GM12878 (cell line): ENCODE measurements around the gene MARCKSL1. TPM values are rescaled to one million over a fixed set of nuclear protein-coding genes. Genes with fewer than 3 reads are reported as not detected.

Source experiments
- ATF2 ChIP-seq: IDR thresholded peaks from 2 replicates; pipeline ENCODE4 v1.6.1; 2012; ENCODE audit warnings: low read length, inconsistent platforms
- ATF7 ChIP-seq: fragments of 450-650 bp; IDR thresholded peaks from 2 replicates; pipeline ENCODE4 v1.6.1; 2016; ENCODE audit warnings: low read depth, mild to moderate bottlenecking
- BCLAF1 ChIP-seq: fragments of 450-650 bp; IDR thresholded peaks from 2 replicates; pipeline ENCODE4 v1.6.1; 2017; ENCODE audit warnings: antibody characterized with exemption, mild to moderate bottlenecking, moderate library complexity
- BHLHE40 ChIP-seq, 2 experiments: fragments of 450-650 bp in 1 of 2; IDR thresholded peaks; 2 replicates each; pipeline ENCODE4 v1.6.1; 2011 to 2017; ENCODE audit warnings: low read depth in 2 of 2, borderline replicate concordance in 1 of 2, improper control_type of control experiment in 1 of 2, low read length in 1 of 2, mild to moderate bottlenecking in 1 of 2
- CREB1 ChIP-seq: IDR thresholded peaks from 2 replicates; pipeline ENCODE4 v1.6.1; 2012; ENCODE audit warnings: low read depth, mild to moderate bottlenecking, inconsistent platforms
- CREM ChIP-seq: IDR thresholded peaks from 2 replicates; pipeline ENCODE4 v1.6.1; 2014; ENCODE audit warnings: antibody characterized with exemption, low read depth
- DPF2 ChIP-seq: fragments of 450-650 bp; IDR thresholded peaks from 2 replicates; pipeline ENCODE4 v1.6.1; 2017; ENCODE audit warnings: mild to moderate bottlenecking
- HDAC6 ChIP-seq: fragments of 200-600 bp; sonication (generic); IDR thresholded peaks from one replicate; pipeline ENCODE4 v1.8.0; 2017; ENCODE audit warnings: antibody characterized with exemption; ENCODE audit not compliant: unreplicated experiment
- HDGF ChIP-seq: fragments of 450-650 bp; IDR thresholded peaks from 2 replicates; pipeline ENCODE4 v1.6.1; 2016; ENCODE audit warnings: antibody characterized with exemption
- JUNB ChIP-seq: IDR thresholded peaks from 2 replicates; pipeline ENCODE4 v1.6.1; 2016; ENCODE audit warnings: antibody characterized with exemption, mild to moderate bottlenecking
- MAX ChIP-seq: IDR thresholded peaks from 2 replicates; pipeline ENCODE4 v1.6.1; 2012; ENCODE audit warnings: low read depth, low read length, improper control_type of control experiment
- NBN ChIP-seq: fragments of 450-650 bp; IDR thresholded peaks from 2 replicates; pipeline ENCODE4 v1.6.1; 2016
- NFYB ChIP-seq: IDR thresholded peaks from 2 replicates; pipeline ENCODE4 v1.6.1; 2011; ENCODE audit warnings: low read depth, mild to moderate bottlenecking, low read length, improper control_type of control experiment, moderate library complexity; ENCODE audit not compliant: insufficient read depth
- NR2C2 ChIP-seq: IDR thresholded peaks from 2 replicates; pipeline ENCODE4 v1.6.1; 2011; ENCODE audit warnings: borderline replicate concordance, low read depth; ENCODE audit not compliant: control insufficient read depth, insufficient read length
- RELA ChIP-seq: fragments of 450-650 bp; IDR thresholded peaks from 2 replicates; pipeline ENCODE4 v1.8.0; 2014; ENCODE audit warnings: borderline replicate concordance; ENCODE audit not compliant: partially characterized antibody
- SP1 ChIP-seq: IDR thresholded peaks from one replicate; pipeline ENCODE4 v1.6.1; 2011; ENCODE audit warnings: low read depth, low read length
- SPI1 ChIP-seq: IDR thresholded peaks from 2 replicates; pipeline ENCODE4 v1.6.1; 2011; ENCODE audit warnings: low read depth, mild to moderate bottlenecking, low read length, moderate library complexity, borderline replicate concordance; ENCODE audit not compliant: insufficient read depth
- ZBTB33 ChIP-seq: fragments of 450-650 bp; IDR thresholded peaks from 2 replicates; pipeline ENCODE4 v1.6.1; 2017; ENCODE audit warnings: mild to moderate bottlenecking
- ZNF24 ChIP-seq: fragments of 450-650 bp; IDR thresholded peaks from 2 replicates; pipeline ENCODE4 v1.6.1; 2017; ENCODE audit warnings: antibody characterized with exemption, mild to moderate bottlenecking
- polyA plus RNA-seq, 11 experiments: library from polyadenylated mRNA; depleted of rRNA in 4 of 11; unstranded in 6 of 11; stranded (reverse) in 5 of 11; fragments of >200 nt; fragmentation: Nextera tagmentation in 4 of 11; fragmentation: Illumina TruSeq in 1 of 11; extraction: Ambion mirVana in 4 of 11; extraction: Trizol in 1 of 11; gene quantifications; 1 replicate in 1 of 11; 2 replicates in 10 of 11; pipeline versions ENCODE4 v1.2.1 to v1.2.3, GENCODE V29; 2011 to 2016; ENCODE audit warnings: inconsistent platforms in 2 of 11, missing spikeins in 2 of 11, low read depth in 1 of 11
- total RNA-seq, 4 experiments: library from RNA; depleted of rRNA in 3 of 4; stranded (reverse); fragments of >200 nt in 3 of 4; fragmentation: Illumina TruSeq in 1 of 4; extraction: Trizol in 1 of 4; gene quantifications; 2 replicates each; pipeline versions ENCODE4 v1.2.1 to v1.2.3, GENCODE V29; 2013 to 2021
- TF ChIP-seq, protein P1 (sequence below): IDR thresholded peaks from 2 replicates; pipeline ENCODE4 v1.6.1; 2011; ENCODE audit warnings: borderline replicate concordance, low read depth, mild to moderate bottlenecking, moderate library complexity, mixed read lengths, low read length; ENCODE audit not compliant: insufficient read depth; ENCODE audit errors: extremely low read length

The MARCKSL1 gene
- total and polyA plus RNA-seq, 10 of the 15 experiments (the other 5 are each of a cell fraction or from before 2014, with no cell fraction given): 14.5 to 225 (median 158) TPM

GRCh38 chr1:32339363-32339978 is 3.4 kb upstream of the MARCKSL1 start (continued):
- TF ChIP-seq ZBTB33: no peak
- no peak for TF ChIP-seq MAX
- TF ChIP-seq DPF2: peak; percentile 46; the same call in 1 of the 2 replicates
- TF ChIP-seq CREB1: 0 out of 2 replicates have a peak, but pooled peaks have one; percentile 23
- TF ChIP-seq JUNB: peak; percentile 36; the same call in 1 of the 2 replicates
- no peak for TF ChIP-seq ATF2
- TF ChIP-seq HDGF: peak; percentile 70; the same call in 1 of the 2 replicates
- no peak for TF ChIP-seq SP1
- TF ChIP-seq CREM: peak; percentile 49; the same call in 1 of the 2 replicates
- TF ChIP-seq NFYB: no peak
- TF ChIP-seq ZNF24: no peak
- TF ChIP-seq, protein P1, sequence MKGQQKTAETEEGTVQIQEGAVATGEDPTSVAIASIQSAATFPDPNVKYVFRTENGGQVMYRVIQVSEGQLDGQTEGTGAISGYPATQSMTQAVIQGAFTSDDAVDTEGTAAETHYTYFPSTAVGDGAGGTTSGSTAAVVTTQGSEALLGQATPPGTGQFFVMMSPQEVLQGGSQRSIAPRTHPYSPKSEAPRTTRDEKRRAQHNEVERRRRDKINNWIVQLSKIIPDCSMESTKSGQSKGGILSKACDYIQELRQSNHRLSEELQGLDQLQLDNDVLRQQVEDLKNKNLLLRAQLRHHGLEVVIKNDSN: no peak
- TF ChIP-seq HDAC6: no peak
- peak in 1 of 2 experiments; percentile 45; a peak in 1 of 4 replicates for TF ChIP-seq BHLHE40 (IDR thresholded peaks at IDR 0.05; ENCODE audit: borderline replicate concordance in 1 of 2, low read depth in 2 of 2, low read length in 1 of 2)
- TF ChIP-seq RELA: peak; percentile 36
- TF ChIP-seq SPI1: peak; percentile 98
- no peak for TF ChIP-seq NR2C2
- no peak for TF ChIP-seq BCLAF1
- peak; percentile 58; the same call in 1 of the 2 replicates for TF ChIP-seq NBN
- peak; percentile 58; the same call in 1 of the 2 replicates for TF ChIP-seq ATF7
